Activated CD4-positive, alpha-beta T cell treated with anti-CD3 and anti-CD28 coated beads, Interleukin-2, amount 10 ng/mL, durations not matched to agents 24 days and 14 days (primary cell): ENCODE results near the gene NLRP1. TPM values are rescaled to one million over a fixed set of nuclear protein-coding genes. Genes with fewer than 3 reads are reported as not detected.

ENCODE experiments used
- DNase-seq: peaks from one replicate; pipeline ENCODE4 v3.0.0; 2022
- H3K27ac Mint-ChIP-seq: one replicate; pipeline ENCODE4 v1.8.0; 2022; ENCODE audit warnings: mild to moderate bottlenecking, mixed read lengths
- H3K27me3 Mint-ChIP-seq: one replicate; pipeline ENCODE4 v1.8.0; 2022; ENCODE audit warnings: mixed read lengths
- H3K36me3 Mint-ChIP-seq: one replicate; pipeline ENCODE4 v1.8.0; 2022; ENCODE audit warnings: low read depth, mild to moderate bottlenecking, mixed read lengths
- H3K4me1 Mint-ChIP-seq: one replicate; pipeline ENCODE4 v1.8.0; 2021; ENCODE audit warnings: mixed read lengths
- H3K4me3 Mint-ChIP-seq: one replicate; pipeline ENCODE4 v1.8.0; 2022; ENCODE audit warnings: mild to moderate bottlenecking, moderate library complexity, mixed read lengths
- H3K9me3 Mint-ChIP-seq: one replicate; pipeline ENCODE4 v1.8.0; 2021; ENCODE audit warnings: mixed read lengths
- intact Hi-C: fragments of 100-400 bp; cut with micrococcal nuclease; formaldehyde crosslinking; loops from one replicate; pipeline ENCODE4 v1.15.1; 2023
- total RNA-seq: library from RNA; stranded (reverse); gene quantifications from 2 replicates; pipeline ENCODE4 v1.2.3, GENCODE V29; 2022

NLRP1 gene
- total RNA-seq, 1 donor from 2014 or later, result 19.6 TPM

GRCh38 chr17:5510771-5511170, 73.5 kb downstream of the NLRP1 start:
- H3K27me3 Mint-ChIP-seq, result no peaks in the 10 kb centered on the region
- no peak overlapping the region for H3K27ac Mint-ChIP-seq
- intact Hi-C loops, result no loop called here
- peaks cover 17% of the 10 kb centered on the region for H3K4me1 Mint-ChIP-seq
- no peak for DNase-seq
- H3K9me3 Mint-ChIP-seq, result peaks cover 4% of the 10 kb centered on the region
- H3K36me3 Mint-ChIP-seq, result peaks cover 54% of the 10 kb centered on the region
- H3K4me3 Mint-ChIP-seq, result no peak overlapping the region

GRCh38 chr17:5509482-5509881, 74.8 kb downstream of the NLRP1 start:
- H3K9me3 Mint-ChIP-seq, result peaks cover 4% of the 10 kb centered on the region
- H3K36me3 Mint-ChIP-seq, result peaks cover 44% of the 10 kb centered on the region
- no peak for DNase-seq
- intact Hi-C loops, result no loop called here
- no peak overlapping the region for H3K27ac Mint-ChIP-seq
- no peak overlapping the region for H3K4me3 Mint-ChIP-seq
- no peaks in the 10 kb centered on the region for H3K27me3 Mint-ChIP-seq
- peaks cover 17% of the 10 kb centered on the region for H3K4me1 Mint-ChIP-seq

- no peaks in the 10 kb centered on the region for H3K9me3 Mint-ChIP-seq
- no peak overlapping the region for H3K4me3 Mint-ChIP-seq
- H3K4me1 Mint-ChIP-seq, result peaks cover 13% of the 10 kb centered on the region
- no peaks in the 10 kb centered on the region for H3K27me3 Mint-ChIP-seq
- no peak for DNase-seq
- H3K36me3 Mint-ChIP-seq, result peaks cover 40% of the 10 kb centered on the region
- no peak overlapping the region for H3K27ac Mint-ChIP-seq
- intact Hi-C loops, result no loop called here
These were observed 75.5 kb downstream of the NLRP1 start for GRCh38 chr17:5508810-5509209.

GRCh38 chr17:5506307-5506706, 78.0 kb downstream of the NLRP1 start:
- H3K9me3 Mint-ChIP-seq, result no peaks in the 10 kb centered on the region
- H3K27me3 Mint-ChIP-seq, result no peaks in the 10 kb centered on the region
- intact Hi-C loops, result no loop called here
- peaks cover 37% of the 10 kb centered on the region for H3K36me3 Mint-ChIP-seq
- H3K27ac Mint-ChIP-seq, result no peak overlapping the region
- DNase-seq, result no peak
- no peak overlapping the region for H3K4me3 Mint-ChIP-seq
- peaks cover 3% of the 10 kb centered on the region for H3K4me1 Mint-ChIP-seq

GRCh38 chr17:5502552-5502951, 81.8 kb downstream of the NLRP1 start:
- intact Hi-C loops, result no loop called here
- no peak overlapping the region for H3K4me3 Mint-ChIP-seq
- no peaks in the 10 kb centered on the region for H3K9me3 Mint-ChIP-seq
- no peaks in the 10 kb centered on the region for H3K27me3 Mint-ChIP-seq
- H3K27ac Mint-ChIP-seq, result no peak overlapping the region
- H3K36me3 Mint-ChIP-seq, result peaks cover 34% of the 10 kb centered on the region
- DNase-seq, result no peak
- H3K4me1 Mint-ChIP-seq, result peaks cover 7% of the 10 kb centered on the region

GRCh38 chr17:5501685-5502084, 82.6 kb downstream of the NLRP1 start:
- H3K27ac Mint-ChIP-seq, result peak overlapping the region; percentile 5
- H3K36me3 Mint-ChIP-seq, result peaks cover 31% of the 10 kb centered on the region
- intact Hi-C loops, result no loop called here
- H3K4me3 Mint-ChIP-seq, result peak overlapping the region; percentile 60
- no peak for DNase-seq
- H3K4me1 Mint-ChIP-seq, result peaks cover 7% of the 10 kb centered on the region
- no peaks in the 10 kb centered on the region for H3K9me3 Mint-ChIP-seq
- H3K27me3 Mint-ChIP-seq, result no peaks in the 10 kb centered on the region

- peak; percentile 91 for DNase-seq
- Mint-ChIP-seq H3K27ac (peak overlapping the region; percentile 77), H3K9me3 (no peaks in the 10 kb centered on the region), H3K27me3 (no peaks in the 10 kb centered on the region), H3K4me3 (peak overlapping the region; percentile 88), H3K4me1 (peaks cover 7% of the 10 kb centered on the region), H3K36me3 (peaks cover 28% of the 10 kb centered on the region)
- intact Hi-C loops, result no loop called here
These were observed 83.5 kb downstream of the NLRP1 start for GRCh38 chr17:5500589-5501391.

- H3K27me3 Mint-ChIP-seq, result no peaks in the 10 kb centered on the region
- peaks cover 7% of the 10 kb centered on the region for H3K4me1 Mint-ChIP-seq
- peaks cover 25% of the 10 kb centered on the region for H3K36me3 Mint-ChIP-seq
- H3K27ac Mint-ChIP-seq, result peak overlapping the region; percentile 77
- H3K4me3 Mint-ChIP-seq, result peak overlapping the region; percentile 88
- intact Hi-C loops, result no loop called here
- no peak for DNase-seq
- H3K9me3 Mint-ChIP-seq, result no peaks in the 10 kb centered on the region
These were observed 84.1 kb downstream of the NLRP1 start for GRCh38 chr17:5500247-5500588.

- intact Hi-C loops, result no loop called here
- H3K27ac Mint-ChIP-seq, result no peak overlapping the region
- no peaks in the 10 kb centered on the region for H3K27me3 Mint-ChIP-seq
- peaks cover 7% of the 10 kb centered on the region for H3K4me1 Mint-ChIP-seq
- peak overlapping the region; percentile 88 for H3K4me3 Mint-ChIP-seq
- H3K36me3 Mint-ChIP-seq, result peaks cover 25% of the 10 kb centered on the region
- H3K9me3 Mint-ChIP-seq, result no peaks in the 10 kb centered on the region
- no peak for DNase-seq
These were observed 84.7 kb downstream of the NLRP1 start for GRCh38 chr17:5499476-5500231.

GRCh38 chr17:5492970-5493369, 91.3 kb downstream of the NLRP1 start:
- Mint-ChIP-seq H3K36me3 (peaks cover 33% of the 10 kb centered on the region), H3K27me3 (peaks cover 3% of the 10 kb centered on the region), H3K9me3 (peaks cover 5% of the 10 kb centered on the region), H3K4me1 (peaks cover 10% of the 10 kb centered on the region), H3K27ac (no peak overlapping the region), H3K4me3 (no peak overlapping the region)
- intact Hi-C loops, result no loop called here
- no peak for DNase-seq

GRCh38 chr17:5488752-5489151, 95.6 kb downstream of the NLRP1 start:
- Mint-ChIP-seq H3K4me1 (peaks cover 42% of the 10 kb centered on the region), H3K36me3 (peaks cover 53% of the 10 kb centered on the region), H3K27me3 (peaks cover 3% of the 10 kb centered on the region), H3K27ac (peak overlapping the region; percentile 69), H3K9me3 (peaks cover 5% of the 10 kb centered on the region), H3K4me3 (peak overlapping the region; percentile 98)
- intact Hi-C loops, result loop anchor here (5.0 kb wide), 3 partner anchors 39 to 1164 kb away; partner anchors contain the start of genes C17orf100, MED31 and RABEP1
- DNase-seq, result no peak

- H3K4me1 Mint-ChIP-seq, result peaks cover 52% of the 10 kb centered on the region
- H3K27me3 Mint-ChIP-seq, result no peaks in the 10 kb centered on the region
- H3K9me3 Mint-ChIP-seq, result no peaks in the 10 kb centered on the region
- H3K27ac Mint-ChIP-seq, result peak within 1 kb of the TSS; percentile 99
- peak; percentile 99 for DNase-seq
- H3K4me3 Mint-ChIP-seq, result peak within 1 kb of the TSS; percentile 98
- intact Hi-C loops, result loop anchor here (1.0 to 5.0 kb wide), 6 partner anchors 18 to 1166 kb away; partner anchors contain the start of genes C17orf100, DHX33, MED31 and NLRP1
- H3K36me3 Mint-ChIP-seq, result peaks cover 66% of the 10 kb centered on the region
These were observed 97.8 kb downstream of the NLRP1 start, which contains the start of gene MIS12 for GRCh38 chr17:5486206-5487124. MIS12 (plus strand) TSS chr17:5486566; CDS start chr17:5488863, 2,297 bp downstream.
